GM10248 (cell line): ENCODE results near the gene SULT1A2.
"Not testable (repeated sequence)": the region's sequence is repeated elsewhere in the genome, so short reads cannot be mapped to it uniquely, and the experiment has no call there.

Experiments
- CTCF ChIA-PET: fragments of 300-600 bp; sonication (Branson Sonifier 250); formaldehyde crosslinking; extraction: SDS; loops from one replicate; lab custom pipeline; 2021; ENCODE audit warnings: antibody characterized with exemption; lab: Yijun Ruan, JAX
- POLR2A ChIA-PET: fragments of 350-650 bp; sonication (Branson Sonifier 250); formaldehyde crosslinking; extraction: SDS; loops from one replicate; lab custom pipeline; 2020; ENCODE audit warnings: antibody characterized with exemption; lab: Yijun Ruan, JAX
- DNase-seq: peaks from one replicate; pipeline ENCODE4 v3.0.0; 2012; ENCODE audit errors: extremely low spot score
- CTCF ChIP-seq: IDR thresholded peaks from 2 replicates; pipeline ENCODE4 v1.5.1; 2012; ENCODE audit warnings: mild to moderate bottlenecking, low read depth; ENCODE audit errors: extremely low read depth, missing control alignments, control extremely low read depth

The SULT1A2 gene

GRCh38 chr16:28603381-28604185 is 6.7 kb upstream of the SULT1A2 start:
- ChIA-PET POLR2A (interaction anchor here (0.5 kb wide), 1 partner anchor 259 kb away, joined by 5 read pairs; no protein-coding TSS in a partner anchor), CTCF (interaction anchor here (1.1 kb wide), 1 partner anchor 12 kb away, joined by 5 read pairs; no protein-coding TSS in a partner anchor)
- DNase-seq = no peak
- TF ChIP-seq CTCF = no peak

GRCh38 chr16:28602529-28602928 is 5.7 kb upstream of the SULT1A2 start:
- TF ChIP-seq CTCF = no peak
- ChIA-PET POLR2A (no interaction called here), CTCF (no interaction called here)
- no peak for DNase-seq

GRCh38 chr16:28602062-28602461 is 5.2 kb upstream of the SULT1A2 start:
- CTCF ChIA-PET, POLR2A ChIA-PET, DNase-seq: not testable (repeated sequence)

GRCh38 chr16:28601589-28601988 is 4.7 kb upstream of the SULT1A2 start:
- DNase-seq, POLR2A ChIA-PET, CTCF ChIA-PET: not testable (repeated sequence)

GRCh38 chr16:28600965-28601364 is 4.1 kb upstream of the SULT1A2 start:
- DNase-seq, CTCF ChIA-PET, POLR2A ChIA-PET: not testable (repeated sequence)

GRCh38 chr16:28599377-28600285 is 2.8 kb upstream of the SULT1A2 start:
- DNase-seq, POLR2A ChIA-PET, CTCF ChIA-PET: not testable (repeated sequence)

GRCh38 chr16:28597692-28598261 is 927 bp upstream of the SULT1A2 start:
- DNase-seq = no peak
- TF ChIP-seq CTCF = no peak
- CTCF ChIA-PET = no interaction called here
- POLR2A ChIA-PET = no interaction called here

- TF ChIP-seq CTCF = no peak
- DNase-seq = no peak
- CTCF ChIA-PET = no interaction called here
- POLR2A ChIA-PET = no interaction called here
Measured at GRCh38 chr16:28596115-28596630, 677 bp downstream of the SULT1A2 start.

GRCh38 chr16:28595451-28595850 is 1.4 kb downstream of the SULT1A2 start:
- CTCF ChIA-PET = interaction anchor here (1.2 kb wide), 1 partner anchor 15 kb away, joined by 3 read pairs; the partner anchor contains the start of gene SULT1A1

More at GRCh38 chr16:28595451-28595850, 1.4 kb downstream of the SULT1A2 start:
- POLR2A ChIA-PET, DNase-seq: not testable (repeated sequence)
